ENCODE results near the gene ASPSCR1.

DNA sequence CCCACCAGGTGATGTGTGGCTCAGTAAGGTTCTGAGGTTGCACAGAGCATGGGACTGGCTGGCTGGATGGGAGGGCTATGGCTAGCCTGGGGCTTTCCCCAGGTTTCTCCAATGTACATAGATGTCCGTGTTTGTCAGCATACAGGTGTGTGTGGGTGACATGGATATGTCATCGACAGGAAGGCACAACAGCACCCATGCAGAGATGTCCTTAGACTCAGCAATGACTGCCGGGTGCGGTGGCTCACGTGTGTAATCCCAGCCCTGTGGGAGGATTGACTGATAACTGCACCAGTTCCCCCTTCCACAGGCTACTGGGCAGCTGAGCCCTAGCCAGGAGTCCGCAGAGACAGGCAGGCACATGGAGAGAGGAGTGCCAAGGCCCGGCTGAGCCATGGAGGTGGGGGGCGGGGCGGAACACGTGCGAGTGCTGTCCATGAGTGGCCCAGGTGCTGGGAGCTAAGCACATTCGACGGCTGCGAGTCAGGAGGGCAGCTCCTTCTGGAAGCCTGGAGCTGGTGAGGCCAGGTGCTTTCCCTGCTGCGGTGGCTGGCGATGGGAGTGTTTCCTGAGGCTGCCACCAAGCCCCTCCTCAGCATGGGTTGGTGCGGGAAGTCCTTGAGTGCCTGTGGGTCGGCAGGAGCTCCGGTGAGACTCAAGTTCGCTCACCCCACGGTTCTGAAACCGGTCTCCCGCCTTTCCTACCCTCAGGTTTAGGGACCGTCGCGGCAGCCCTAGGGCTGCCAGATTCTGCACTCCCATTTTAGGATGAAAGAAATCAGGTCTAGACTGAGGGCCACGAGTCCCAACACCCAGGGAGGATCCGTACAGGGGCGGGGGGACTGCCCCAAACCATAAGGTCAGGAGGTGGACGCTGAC, 858 bp upstream of the ASPSCR1 start:
- TF ChIP-seq, protein P1, sequence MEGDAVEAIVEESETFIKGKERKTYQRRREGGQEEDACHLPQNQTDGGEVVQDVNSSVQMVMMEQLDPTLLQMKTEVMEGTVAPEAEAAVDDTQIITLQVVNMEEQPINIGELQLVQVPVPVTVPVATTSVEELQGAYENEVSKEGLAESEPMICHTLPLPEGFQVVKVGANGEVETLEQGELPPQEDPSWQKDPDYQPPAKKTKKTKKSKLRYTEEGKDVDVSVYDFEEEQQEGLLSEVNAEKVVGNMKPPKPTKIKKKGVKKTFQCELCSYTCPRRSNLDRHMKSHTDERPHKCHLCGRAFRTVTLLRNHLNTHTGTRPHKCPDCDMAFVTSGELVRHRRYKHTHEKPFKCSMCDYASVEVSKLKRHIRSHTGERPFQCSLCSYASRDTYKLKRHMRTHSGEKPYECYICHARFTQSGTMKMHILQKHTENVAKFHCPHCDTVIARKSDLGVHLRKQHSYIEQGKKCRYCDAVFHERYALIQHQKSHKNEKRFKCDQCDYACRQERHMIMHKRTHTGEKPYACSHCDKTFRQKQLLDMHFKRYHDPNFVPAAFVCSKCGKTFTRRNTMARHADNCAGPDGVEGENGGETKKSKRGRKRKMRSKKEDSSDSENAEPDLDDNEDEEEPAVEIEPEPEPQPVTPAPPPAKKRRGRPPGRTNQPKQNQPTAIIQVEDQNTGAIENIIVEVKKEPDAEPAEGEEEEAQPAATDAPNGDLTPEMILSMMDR (CRISPR knock-in tag; IDR thresholded peaks at IDR 0.05), result peak; percentile 15; the same call in 1 of the 2 replicates
- TF ChIP-seq TCF7L2 (IDR thresholded peaks at IDR 0.05; ENCODE audit: low read depth, low read length), result no peak
- 0 out of 2 replicates have a peak, but pooled peaks have one; percentile 78 for TF ChIP-seq ZNF775 (CRISPR knock-in tag; IDR thresholded peaks at IDR 0.05; ENCODE audit: borderline replicate concordance)
- TF ChIP-seq SSRP1 (CRISPR knock-in tag; IDR thresholded peaks at IDR 0.05), result no peak; the same call in 1 of the 2 replicates
- TF ChIP-seq DZIP1 (CRISPR knock-in tag; IDR thresholded peaks at IDR 0.05), result no peak
